HUES64 (cell line): ENCODE results near the gene CMIP.

Source experiments
- H3K27ac ChIP-seq: 2 replicates; pipeline ENCODE4 v1.7.0; 2013; ENCODE audit warnings: low read depth, low read length, inconsistent platforms
- H3K27me3 ChIP-seq: 2 replicates; pipeline ENCODE4 v1.6.1; 2013; ENCODE audit warnings: mild to moderate bottlenecking, low read length; ENCODE audit not compliant: insufficient read depth
- H3K36me3 ChIP-seq: 2 replicates; pipeline ENCODE4 v1.6.1; 2013; ENCODE audit warnings: mild to moderate bottlenecking, low read length; ENCODE audit not compliant: insufficient read depth
- H3K4me1 ChIP-seq: 2 replicates; pipeline ENCODE4 v1.6.1; 2013; ENCODE audit warnings: mild to moderate bottlenecking, low read length, moderate library complexity; ENCODE audit not compliant: insufficient read depth
- H3K4me3 ChIP-seq: 2 replicates; pipeline ENCODE4 v1.5.1; 2013; ENCODE audit warnings: mild to moderate bottlenecking, low read length, moderate library complexity
- H3K9ac ChIP-seq: 2 replicates; pipeline ENCODE4 v1.6.1; 2013; ENCODE audit warnings: mild to moderate bottlenecking, low read depth, low read length
- H3K9me3 ChIP-seq: 2 replicates; pipeline ENCODE4 v1.6.1; 2013; ENCODE audit warnings: low read depth, low read length; ENCODE audit not compliant: insufficient read depth
- WGBS: fragments of 150-250, 120-280 bp; methylation state at CpG from one replicate; pipeline ENCODE4 v1.1.7; 2013; ENCODE audit warnings: missing lambda C conversion rate; 5-methylcytosine and 5-hydroxymethylcytosine counted together

CMIP gene

DNA sequence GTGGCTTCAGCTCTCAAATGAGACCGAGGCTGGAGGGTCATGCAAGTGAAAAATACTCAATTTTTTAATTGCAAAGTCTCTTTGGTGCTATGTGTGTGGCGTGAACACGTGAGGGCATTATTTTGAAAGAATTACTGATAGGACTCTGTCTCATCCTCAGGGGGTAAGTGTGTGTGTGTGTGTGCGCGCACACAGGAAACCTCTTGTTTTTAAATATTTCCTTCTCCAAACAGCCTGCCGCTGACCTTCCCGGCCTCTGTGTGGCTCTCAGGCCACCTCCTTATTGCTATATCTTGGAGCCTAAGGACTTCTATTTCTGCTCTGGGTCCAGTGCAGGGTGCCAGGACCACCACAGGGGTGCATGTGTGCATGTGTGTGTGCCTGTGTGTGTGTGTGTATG is 99.7 kb downstream of the CMIP start:
- no peak overlapping the region for H3K27ac ChIP-seq
- H3K9me3 ChIP-seq, result no peaks in the 10 kb centered on the region
- WGBS, result 93% methylated on average over 5 of the region's 7 CpGs
- no peaks in the 10 kb centered on the region for H3K36me3 ChIP-seq
- no peak overlapping the region for H3K4me3 ChIP-seq
- peaks cover 9% of the 10 kb centered on the region; the same call in 1 of the 2 replicates for H3K4me1 ChIP-seq
- H3K9ac ChIP-seq, result no peak overlapping the region
- no peaks in the 10 kb centered on the region for H3K27me3 ChIP-seq

DNA sequence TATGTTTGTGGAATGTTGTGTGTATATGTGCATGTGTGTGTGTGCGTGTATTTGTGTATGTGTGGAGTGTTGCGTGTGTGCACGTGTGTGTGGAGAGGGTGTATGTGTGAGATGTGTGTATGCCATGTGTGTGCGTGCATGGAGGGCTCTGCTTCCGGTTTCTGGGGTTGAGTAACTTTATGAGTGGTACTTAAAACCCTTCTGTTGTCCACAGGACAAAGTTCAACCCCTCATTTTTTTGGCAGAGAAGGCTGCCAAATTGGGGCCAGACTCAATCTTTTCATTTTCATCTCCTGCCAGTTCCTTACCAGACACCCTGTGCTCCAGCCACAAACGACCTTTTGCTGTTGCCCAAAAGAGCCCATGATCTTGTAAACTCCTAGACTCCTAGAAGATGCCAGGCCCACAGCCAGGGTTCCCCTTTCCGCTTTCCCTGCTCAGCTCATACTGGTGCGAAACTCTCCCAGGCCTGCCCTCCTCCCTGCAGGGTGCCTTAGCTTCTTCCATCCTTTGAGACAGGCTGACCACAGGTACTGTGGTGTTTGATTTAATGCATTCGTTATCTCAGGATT is 100.2 kb downstream of the CMIP start:
- no peak overlapping the region for H3K4me3 ChIP-seq
- 89% methylated on average over 9 of the region's 9 CpGs for WGBS
- peaks cover 4% of the 10 kb centered on the region; the same call in 1 of the 2 replicates for H3K4me1 ChIP-seq
- H3K27ac ChIP-seq, result no peak overlapping the region
- no peak overlapping the region for H3K9ac ChIP-seq
- H3K36me3 ChIP-seq, result no peaks in the 10 kb centered on the region
- no peaks in the 10 kb centered on the region for H3K27me3 ChIP-seq
- H3K9me3 ChIP-seq, result no peaks in the 10 kb centered on the region

DNA sequence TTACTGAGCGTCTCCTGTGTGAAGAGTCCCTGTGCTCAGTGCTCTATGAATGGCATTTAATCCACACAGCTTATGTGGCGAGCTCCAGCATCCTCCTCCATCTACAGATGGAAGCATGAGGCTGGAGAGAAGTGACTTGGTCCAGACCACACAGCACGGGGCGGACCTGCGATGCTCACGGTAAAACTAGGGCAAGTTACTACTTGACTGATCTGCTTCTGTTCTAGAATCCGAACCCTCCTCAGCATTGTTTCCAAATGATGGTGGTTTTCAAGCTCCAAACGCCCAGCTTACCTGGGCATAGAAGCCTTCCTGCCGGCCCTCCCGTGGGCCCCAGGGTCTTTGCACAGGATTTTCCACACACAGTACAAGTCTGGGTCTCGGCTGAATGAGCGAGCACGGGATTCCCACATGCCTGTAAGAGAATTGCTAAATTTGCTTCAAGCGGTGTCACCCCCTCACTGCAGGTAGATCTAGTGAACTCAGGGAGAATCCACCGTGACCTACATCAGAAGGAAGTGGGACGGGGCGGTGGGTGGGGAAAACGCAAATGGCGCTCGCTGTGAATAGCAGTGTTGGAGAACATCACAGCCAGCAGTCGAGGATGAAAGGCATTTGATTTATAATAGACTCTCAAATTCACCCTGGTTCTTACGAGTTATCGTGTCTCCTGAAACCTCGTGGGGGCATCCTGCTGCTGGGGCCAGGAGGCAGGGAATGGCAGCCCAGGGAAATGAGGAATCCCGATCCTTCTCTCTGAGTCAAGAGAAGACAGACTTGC is 101.1 kb downstream of the CMIP start:
- Histone ChIP-seq H3K27ac (no peak overlapping the region), H3K4me3 (no peak overlapping the region), H3K27me3 (no peaks in the 10 kb centered on the region), H3K9ac (no peak overlapping the region), H3K4me1 (0 out of 2 replicates have a peak, but pooled peaks cover 3% of the 10 kb centered on the region), H3K36me3 (no peaks in the 10 kb centered on the region), H3K9me3 (no peaks in the 10 kb centered on the region)
- WGBS, result 72% methylated on average over 25 of the region's 25 CpGs

DNA sequence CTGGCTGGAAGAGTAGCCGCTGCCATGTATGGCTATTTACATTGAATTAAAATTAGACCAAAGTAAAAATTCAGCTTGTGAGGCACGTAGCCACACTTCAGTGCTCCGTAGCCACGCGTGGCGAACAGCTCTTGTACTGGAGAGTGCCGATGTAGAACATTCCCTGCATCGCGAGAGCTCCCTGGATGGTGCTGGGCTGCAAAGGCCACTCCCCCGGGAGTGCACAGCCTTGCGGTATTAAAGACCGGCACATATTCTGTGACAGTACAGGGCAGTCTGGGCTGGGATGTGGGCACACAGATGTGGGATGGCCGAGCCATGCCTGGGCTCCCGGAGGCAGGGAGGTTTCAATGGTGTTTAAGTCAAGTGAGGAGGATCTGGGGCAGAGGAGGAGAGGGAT is 102.2 kb downstream of the CMIP start:
- H3K27ac ChIP-seq, result no peak overlapping the region
- H3K4me1 ChIP-seq, result 0 out of 2 replicates have a peak, but pooled peaks cover 3% of the 10 kb centered on the region
- H3K4me3 ChIP-seq, result no peak overlapping the region
- H3K9me3 ChIP-seq, result no peaks in the 10 kb centered on the region
- no peaks in the 10 kb centered on the region for H3K27me3 ChIP-seq
- H3K36me3 ChIP-seq, result no peaks in the 10 kb centered on the region
- WGBS, result 92% methylated on average over 14 of the region's 14 CpGs
- H3K9ac ChIP-seq, result no peak overlapping the region

DNA sequence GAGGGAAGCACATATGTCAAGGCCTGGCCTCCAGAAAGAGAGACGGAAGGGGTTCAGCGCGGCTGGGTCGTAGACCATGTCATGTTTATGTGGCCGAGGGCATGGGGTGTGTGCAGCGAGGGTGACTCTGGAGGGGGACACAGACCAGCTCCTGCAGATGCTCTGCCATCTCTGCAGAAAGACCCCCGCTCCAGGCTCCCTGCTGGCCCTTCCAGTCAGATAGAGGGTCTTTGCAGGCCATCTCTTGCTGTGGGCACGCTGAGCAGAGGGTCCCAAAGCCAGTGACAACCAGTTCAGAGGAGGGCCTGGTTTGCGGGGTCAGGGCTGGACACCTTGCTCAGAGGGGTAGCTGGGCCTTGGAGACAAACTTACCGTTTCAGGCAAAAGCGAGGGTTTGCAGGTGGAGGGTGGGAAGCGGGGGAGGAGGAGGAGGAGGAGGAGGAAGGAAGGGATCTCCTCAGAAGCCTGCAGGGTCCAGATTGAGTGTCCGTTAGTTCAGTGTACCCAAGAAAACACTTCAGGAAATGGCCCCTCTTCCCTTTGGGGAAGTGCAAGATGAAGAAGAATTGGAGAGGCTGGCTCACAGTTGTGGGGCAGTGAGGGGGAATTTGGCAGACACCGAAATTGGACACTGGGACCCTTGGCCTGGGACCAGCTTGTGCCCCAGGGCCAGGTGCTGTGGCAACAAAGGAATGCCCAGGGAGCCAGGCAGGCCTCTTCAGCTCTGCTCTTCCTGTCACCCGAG is 102.8 kb downstream of the CMIP start:
- H3K9ac ChIP-seq, result no peak overlapping the region
- H3K27ac ChIP-seq, result no peak overlapping the region
- H3K4me3 ChIP-seq, result no peak overlapping the region
- H3K36me3 ChIP-seq, result no peaks in the 10 kb centered on the region
- H3K27me3 ChIP-seq, result no peaks in the 10 kb centered on the region
- no peaks in the 10 kb centered on the region for H3K9me3 ChIP-seq
- H3K4me1 ChIP-seq, result 0 out of 2 replicates have a peak, but pooled peaks cover 3% of the 10 kb centered on the region
- 92% methylated on average over 15 of the region's 15 CpGs for WGBS

DNA sequence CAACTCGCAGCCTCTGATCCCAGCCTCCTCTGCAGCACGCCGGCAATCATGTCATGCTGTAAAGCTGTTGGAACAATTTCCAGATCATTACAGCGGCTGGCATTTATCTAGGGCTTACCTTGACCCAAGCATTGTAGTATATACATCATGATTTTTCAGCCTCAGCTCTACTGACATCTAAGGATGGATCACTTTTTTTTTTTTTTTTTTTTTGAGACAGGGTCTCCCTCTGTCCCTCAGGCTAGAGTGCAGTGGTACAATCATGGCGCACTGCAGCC is 103.3 kb downstream of the CMIP start:
- Histone ChIP-seq H3K4me3 (no peak overlapping the region), H3K4me1 (peaks cover 5% of the 10 kb centered on the region; the same call in 1 of the 2 replicates), H3K9ac (no peak overlapping the region), H3K27ac (no peak overlapping the region), H3K27me3 (no peaks in the 10 kb centered on the region), H3K9me3 (no peaks in the 10 kb centered on the region), H3K36me3 (no peaks in the 10 kb centered on the region)
- 93% methylated on average over 5 of the region's 5 CpGs for WGBS

DNA sequence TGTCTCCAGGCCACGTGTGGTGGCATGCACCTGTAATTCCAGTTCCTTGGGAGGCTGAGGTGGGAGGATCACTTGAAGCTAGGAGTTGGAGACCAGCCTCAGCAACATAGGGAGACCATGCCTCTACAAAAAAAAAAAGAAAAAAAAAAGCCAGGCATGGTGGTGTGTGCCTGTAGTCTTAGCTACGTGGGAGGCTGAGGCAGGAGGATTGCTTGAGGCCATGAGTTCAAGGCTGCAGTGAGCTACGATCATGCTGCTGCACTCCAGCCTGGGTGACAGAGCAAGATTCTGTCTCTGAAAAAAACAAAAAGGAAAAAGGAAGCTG is 103.9 kb downstream of the CMIP start:
- Histone ChIP-seq H3K27ac (no peak overlapping the region), H3K4me1 (peaks cover 7% of the 10 kb centered on the region; the same call in 1 of the 2 replicates), H3K27me3 (no peaks in the 10 kb centered on the region), H3K9me3 (no peaks in the 10 kb centered on the region), H3K36me3 (no peaks in the 10 kb centered on the region), H3K9ac (no peak overlapping the region), H3K4me3 (no peak overlapping the region)
- 95% methylated on average over 3 of the region's 3 CpGs for WGBS

DNA sequence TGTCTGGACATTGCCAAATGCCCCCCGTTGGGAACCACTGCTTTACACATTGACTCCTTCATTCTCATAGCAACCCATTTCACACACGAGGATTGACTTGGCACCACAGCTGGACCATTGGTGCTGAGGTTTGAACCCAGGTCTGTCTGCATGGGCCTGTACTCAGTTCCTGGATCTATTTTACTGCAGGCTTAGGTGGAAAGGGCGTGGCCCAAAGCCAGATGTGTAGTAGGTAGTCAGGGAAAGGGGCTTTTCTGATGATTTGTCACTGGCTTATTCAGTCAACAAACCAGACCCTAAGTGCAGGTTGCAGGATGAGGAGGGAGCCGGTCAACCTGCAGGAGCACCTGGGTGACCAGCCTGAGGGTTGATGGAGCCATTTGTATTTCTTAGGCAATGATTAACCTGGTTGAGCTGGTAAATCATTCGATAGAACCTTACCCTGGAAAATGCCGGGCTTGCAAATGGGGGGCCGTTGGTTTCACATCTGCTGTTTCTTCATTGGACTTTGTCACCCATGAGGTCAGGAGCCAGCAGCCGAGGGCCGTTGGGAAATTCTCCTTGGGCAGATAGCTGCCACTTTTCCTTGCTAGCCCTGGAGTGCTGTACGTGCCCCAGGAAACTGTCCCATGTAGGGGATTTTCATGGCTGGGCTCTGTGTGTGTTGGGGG is 104.4 kb downstream of the CMIP start:
- H3K36me3 ChIP-seq, result no peaks in the 10 kb centered on the region
- 92% methylated on average over 10 of the region's 10 CpGs for WGBS
- no peaks in the 10 kb centered on the region for H3K27me3 ChIP-seq
- peaks cover 7% of the 10 kb centered on the region; the same call in 1 of the 2 replicates for H3K4me1 ChIP-seq
- H3K9ac ChIP-seq, result no peak overlapping the region; the same call in 1 of the 2 replicates
- no peak overlapping the region for H3K27ac ChIP-seq
- H3K9me3 ChIP-seq, result no peaks in the 10 kb centered on the region
- no peak overlapping the region for H3K4me3 ChIP-seq

DNA sequence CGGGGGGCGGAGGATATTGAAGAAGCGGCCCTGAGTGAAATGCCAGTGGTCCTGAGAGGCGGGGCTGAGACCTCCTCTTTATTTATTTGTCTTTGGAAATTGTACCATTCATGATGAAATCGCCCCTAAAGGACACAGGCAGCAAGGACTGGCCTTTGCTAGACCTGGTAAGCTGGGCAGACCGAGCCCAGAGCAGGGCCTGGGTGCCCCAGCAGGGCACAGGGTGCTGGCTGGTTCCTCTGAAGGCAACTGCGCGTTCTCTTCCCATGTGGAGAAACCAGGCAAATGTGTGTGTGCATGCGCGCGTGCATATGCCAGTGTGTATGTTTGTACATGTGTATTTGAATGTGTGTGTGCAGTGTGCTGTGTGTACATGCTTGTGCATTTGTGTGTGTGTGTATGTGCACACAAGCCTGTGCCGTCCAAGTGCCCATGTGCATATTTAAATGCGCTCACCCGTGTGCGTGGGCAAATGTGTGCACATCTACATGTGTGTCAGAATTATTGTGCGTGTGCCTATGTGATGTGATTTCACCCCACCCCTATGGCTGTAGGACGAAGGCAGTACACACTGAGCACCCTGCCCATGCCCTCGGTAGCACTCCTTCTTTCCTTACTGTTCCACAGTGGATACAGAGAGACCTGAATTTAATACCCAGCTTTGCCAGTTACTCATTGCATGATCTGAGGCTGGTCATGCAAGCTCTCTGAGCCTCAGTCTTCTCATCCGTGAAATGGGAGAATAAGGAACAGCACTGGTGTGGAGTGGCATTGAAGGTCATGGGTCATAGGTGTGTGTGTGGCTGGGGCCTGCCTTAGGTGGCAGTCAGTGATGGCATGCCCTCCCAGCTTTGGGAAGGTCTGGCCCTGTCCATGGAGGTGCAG is 105.2 kb downstream of the CMIP start:
- Histone ChIP-seq H3K4me1 (peaks cover 7% of the 10 kb centered on the region; the same call in 1 of the 2 replicates), H3K9ac (no peak overlapping the region; the same call in 1 of the 2 replicates), H3K9me3 (no peaks in the 10 kb centered on the region), H3K4me3 (no peak overlapping the region), H3K27me3 (no peaks in the 10 kb centered on the region), H3K27ac (no peak overlapping the region), H3K36me3 (no peaks in the 10 kb centered on the region)
- WGBS, result 94% methylated on average over 19 of the region's 19 CpGs

DNA sequence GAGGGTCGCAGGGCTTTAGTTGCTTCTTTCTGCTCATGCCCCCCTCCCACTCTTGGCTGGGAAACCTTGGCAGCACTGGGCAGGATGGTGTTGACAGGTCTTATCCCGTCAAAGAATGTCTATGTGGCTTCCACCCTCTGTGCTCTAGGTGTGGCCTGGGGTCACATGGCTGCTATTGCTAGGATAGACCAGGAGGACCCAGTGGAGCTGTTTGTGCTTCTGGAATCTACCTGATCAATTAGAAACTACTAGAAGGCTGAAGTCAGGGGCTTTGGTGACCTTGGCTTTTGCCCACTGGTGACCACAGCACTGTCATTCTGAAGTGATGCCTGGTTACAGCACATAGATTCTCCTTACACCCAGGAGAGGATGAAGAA is 105.8 kb downstream of the CMIP start:
- Histone ChIP-seq H3K9ac (no peak overlapping the region), H3K27ac (no peak overlapping the region)
- 89% methylated on average over 2 of the region's 2 CpGs for WGBS

More for the DNA sequence above, 105.8 kb downstream of the CMIP start:
- no peaks in the 10 kb centered on the region for H3K9me3 ChIP-seq
- H3K4me3 ChIP-seq, result no peak overlapping the region
- no peaks in the 10 kb centered on the region for H3K36me3 ChIP-seq
- H3K27me3 ChIP-seq, result no peaks in the 10 kb centered on the region
- H3K4me1 ChIP-seq, result peaks cover 7% of the 10 kb centered on the region; the same call in 1 of the 2 replicates
